Loucy (cell line): ENCODE measurements around the gene MAPK8.

Experiments used
- H2AFZ ChIP-seq: fragments of 200-600 bp; sonication (generic); 2 replicates; pipeline ENCODE4 v1.6.0; 2016; ENCODE audit warnings: antibody characterized with exemption, mild to moderate bottlenecking, low read length, moderate library complexity
- H3F3A ChIP-seq: fragments of 200-600 bp; 2 replicates; pipeline ENCODE4 v1.6.0; 2016; ENCODE audit warnings: antibody characterized with exemption, low read depth, mild to moderate bottlenecking
- H3K27me3 ChIP-seq: fragments of 200-600 bp; sonication (generic); 2 replicates; pipeline ENCODE4 v1.6.1; 2014; ENCODE audit warnings: low read length, mild to moderate bottlenecking; ENCODE audit not compliant: insufficient read depth, poor library complexity, severe bottlenecking
- H3K36me3 ChIP-seq: fragments of 200-600 bp; sonication (generic); 2 replicates; pipeline ENCODE4 v1.6.1; 2016; ENCODE audit warnings: low read length; ENCODE audit not compliant: insufficient read depth
- H3K4me1 ChIP-seq: fragments of 200-600 bp; sonication (generic); 2 replicates; pipeline ENCODE4 v1.5.1; 2014; ENCODE audit warnings: low read length, mild to moderate bottlenecking; ENCODE audit not compliant: insufficient read depth, poor library complexity, severe bottlenecking
- H3K4me2 ChIP-seq: fragments of 200-600 bp; sonication (generic); 2 replicates; pipeline ENCODE4 v1.6.0; 2014; ENCODE audit warnings: antibody characterized with exemption, low read length, low read depth, mild to moderate bottlenecking; ENCODE audit not compliant: poor library complexity, severe bottlenecking
- H3K4me3 ChIP-seq: fragments of 200-600 bp; sonication (generic); 2 replicates; pipeline ENCODE4 v1.5.1; 2014; ENCODE audit warnings: low read length, mild to moderate bottlenecking, mixed read lengths; ENCODE audit not compliant: poor library complexity, severe bottlenecking
- H3K79me2 ChIP-seq: fragments of 200-600 bp; sonication (generic); 2 replicates; pipeline ENCODE4 v1.6.1; 2014; ENCODE audit warnings: low read length; ENCODE audit not compliant: insufficient read depth
- H3K9ac ChIP-seq: fragments of 200-600 bp; sonication (generic); 2 replicates; pipeline ENCODE4 v1.6.0; 2014; ENCODE audit warnings: mild to moderate bottlenecking, low read depth, low read length, moderate library complexity; ENCODE audit not compliant: poor library complexity, severe bottlenecking
- H3K9me2 ChIP-seq: fragments of 200-600 bp; sonication (generic); replicated peaks from 2 replicates; pipeline ENCODE4 v1.6.1; 2016; ENCODE audit warnings: low read depth, low read length, mixed read lengths
- H3K9me3 ChIP-seq: fragments of 200-600 bp; sonication (generic); 2 replicates; pipeline ENCODE4 v1.6.1; 2014; ENCODE audit warnings: mild to moderate bottlenecking, antibody characterized with exemption, low read length, low read depth; ENCODE audit not compliant: insufficient read depth
- H4K20me1 ChIP-seq: fragments of 200-600 bp; sonication (generic); 2 replicates; pipeline ENCODE4 v1.6.0; 2014; ENCODE audit warnings: antibody characterized with exemption, low read length, mild to moderate bottlenecking; ENCODE audit not compliant: insufficient read depth, poor library complexity, severe bottlenecking
- EZH2phosphoT487 ChIP-seq: fragments of 200-600 bp; IDR thresholded peaks from 2 replicates; pipeline ENCODE4 v1.6.1; 2018; ENCODE audit warnings: antibody characterized with exemption, mild to moderate bottlenecking, moderate library complexity, borderline replicate concordance
- TF ChIP-seq, protein P1 (sequence below): fragments of 200-600 bp; sonication (generic); conservative IDR thresholded peaks from 2 replicates; pipeline ENCODE4 v1.5.1; 2014; ENCODE audit warnings: mild to moderate bottlenecking, antibody characterized with exemption, low read length

Gene MAPK8

GRCh38 chr10:48273741-48274140 is 32.7 kb upstream of the MAPK8 start:
- TF ChIP-seq, protein P1, sequence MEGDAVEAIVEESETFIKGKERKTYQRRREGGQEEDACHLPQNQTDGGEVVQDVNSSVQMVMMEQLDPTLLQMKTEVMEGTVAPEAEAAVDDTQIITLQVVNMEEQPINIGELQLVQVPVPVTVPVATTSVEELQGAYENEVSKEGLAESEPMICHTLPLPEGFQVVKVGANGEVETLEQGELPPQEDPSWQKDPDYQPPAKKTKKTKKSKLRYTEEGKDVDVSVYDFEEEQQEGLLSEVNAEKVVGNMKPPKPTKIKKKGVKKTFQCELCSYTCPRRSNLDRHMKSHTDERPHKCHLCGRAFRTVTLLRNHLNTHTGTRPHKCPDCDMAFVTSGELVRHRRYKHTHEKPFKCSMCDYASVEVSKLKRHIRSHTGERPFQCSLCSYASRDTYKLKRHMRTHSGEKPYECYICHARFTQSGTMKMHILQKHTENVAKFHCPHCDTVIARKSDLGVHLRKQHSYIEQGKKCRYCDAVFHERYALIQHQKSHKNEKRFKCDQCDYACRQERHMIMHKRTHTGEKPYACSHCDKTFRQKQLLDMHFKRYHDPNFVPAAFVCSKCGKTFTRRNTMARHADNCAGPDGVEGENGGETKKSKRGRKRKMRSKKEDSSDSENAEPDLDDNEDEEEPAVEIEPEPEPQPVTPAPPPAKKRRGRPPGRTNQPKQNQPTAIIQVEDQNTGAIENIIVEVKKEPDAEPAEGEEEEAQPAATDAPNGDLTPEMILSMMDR: no peak
- no peak for TF ChIP-seq EZH2phosphoT487
- no peak overlapping the region for H3K9ac ChIP-seq
- H4K20me1 ChIP-seq: no peaks in the 10 kb centered on the region
- H2AFZ ChIP-seq: no peak overlapping the region
- no peaks in the 10 kb centered on the region for H3F3A ChIP-seq
- no peaks in the 10 kb centered on the region for H3K79me2 ChIP-seq
- no peaks in the 10 kb centered on the region for H3K9me3 ChIP-seq
- peaks cover 1% of the 10 kb centered on the region for H3K27me3 ChIP-seq
- H3K36me3 ChIP-seq: no peaks in the 10 kb centered on the region
- no peaks in the 10 kb centered on the region for H3K4me1 ChIP-seq
- H3K4me3 ChIP-seq: no peak overlapping the region
- no peak overlapping the region for H3K4me2 ChIP-seq
- no peaks in the 10 kb centered on the region for H3K9me2 ChIP-seq

DNA sequence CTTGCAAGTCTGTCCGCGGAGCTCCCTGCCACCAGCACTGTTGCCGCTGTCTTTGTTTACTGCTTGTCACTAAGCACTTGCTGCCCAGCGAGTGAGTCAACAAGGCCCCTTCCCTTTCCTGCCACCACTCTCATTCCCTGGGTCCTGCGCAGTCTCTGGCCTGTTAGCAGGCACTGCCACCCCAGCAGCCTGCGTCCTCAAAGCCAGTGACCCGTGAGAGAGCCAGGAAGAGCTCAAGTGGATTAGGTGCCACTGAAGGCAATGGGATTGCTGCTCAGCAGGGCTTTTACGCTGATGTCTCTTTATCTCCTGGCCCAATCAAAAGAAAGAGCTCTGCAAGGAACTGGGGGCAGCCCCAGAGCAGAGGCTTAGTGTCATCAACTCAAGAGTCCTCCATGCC is 31.8 kb upstream of the MAPK8 start, which contains the start of gene FRMPD2:
Gene FRMPD2, minus strand, starts transcription at position 61 of the 400 bp plus-strand sequence. CDS start 129 bp downstream, outside the sequence.
- no peaks in the 10 kb centered on the region for H3K4me1 ChIP-seq
- H4K20me1 ChIP-seq: no peaks in the 10 kb centered on the region
- H3K79me2 ChIP-seq: no peaks in the 10 kb centered on the region
- no peaks in the 10 kb centered on the region for H3K9me2 ChIP-seq
- H3F3A ChIP-seq: no peaks in the 10 kb centered on the region
- H3K4me3 ChIP-seq: no peak within 1 kb of the TSS
- H3K36me3 ChIP-seq: no peaks in the 10 kb centered on the region
- H3K27me3 ChIP-seq: no peaks in the 10 kb centered on the region
- H3K4me2 ChIP-seq: no peak within 1 kb of the TSS
- TF ChIP-seq, protein P1: no peak
- no peak for TF ChIP-seq EZH2phosphoT487
- no peaks in the 10 kb centered on the region for H3K9me3 ChIP-seq
- H3K9ac ChIP-seq: no peak within 1 kb of the TSS
- H2AFZ ChIP-seq: no peak within 1 kb of the TSS

DNA sequence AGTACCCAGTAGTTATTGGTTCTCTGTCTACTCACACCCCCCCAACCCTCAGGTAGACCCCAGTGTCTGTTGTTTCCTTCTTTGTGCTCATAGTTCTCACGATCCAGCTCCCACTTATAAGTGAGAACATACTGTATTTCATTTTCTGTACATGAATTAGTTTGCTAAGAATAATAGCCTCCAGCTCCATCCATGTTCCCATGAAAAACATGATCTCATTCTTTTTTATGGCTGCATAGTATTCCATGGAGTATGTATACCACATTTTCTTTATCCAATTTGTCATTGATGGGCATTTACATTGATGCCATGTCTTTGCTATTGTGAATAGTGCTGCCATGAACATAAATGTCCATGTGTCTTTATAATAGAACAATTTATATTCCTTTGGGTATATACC is 29.4 kb upstream of the MAPK8 start:
- Histone ChIP-seq H3K9me3 (0 out of 2 replicates have a peak, but pooled peaks cover 2% of the 10 kb centered on the region), H3K4me2 (no peak overlapping the region), H4K20me1 (no peaks in the 10 kb centered on the region), H2AFZ (no peak overlapping the region), H3K9ac (no peak overlapping the region), H3F3A (no peaks in the 10 kb centered on the region), H3K4me1 (no peaks in the 10 kb centered on the region), H3K9me2 (no peaks in the 10 kb centered on the region), H3K36me3 (no peaks in the 10 kb centered on the region), H3K79me2 (no peaks in the 10 kb centered on the region), H3K4me3 (no peak overlapping the region), H3K27me3 (no peaks in the 10 kb centered on the region)
- TF ChIP-seq EZH2phosphoT487: no peak
- TF ChIP-seq, protein P1: no peak
